ENCODE data around the gene ARID5B.

ARID5B gene

GRCh38 chr10:62058476-62058875 is 157.0 kb downstream of the ARID5B start:
- no peaks in the 10 kb centered on the region for H3K27me3 ChIP-seq
- peak overlapping the region; percentile 88 to 96 for H3K27ac ChIP-seq
- TF ChIP-seq CTCF (IDR thresholded peaks at IDR 0.05), result no peak
- peak overlapping the region in 1 of 2 donors; percentile 38 for H3K4me3 ChIP-seq
- no peak for DNase-seq
- no peaks in the 10 kb centered on the region for H3K9me3 ChIP-seq
- intact Hi-C loops (cut with DNase I; ENCODE audit: low total_unique reads), result no loop called here
- peaks cover 29 to 66% (median 47%) of the 10 kb centered on the region in 3 donors for H3K36me3 ChIP-seq
- peaks cover 0 to 100% (median 66%) of the 10 kb centered on the region in 4 donors for H3K4me1 ChIP-seq

GRCh38 chr10:62058896-62059216 is 157.4 kb downstream of the ARID5B start:
- Histone ChIP-seq H3K36me3 (peaks cover 29 to 66% (median 46%) of the 10 kb centered on the region in 3 donors), H3K4me1 (peaks cover 0 to 100% (median 66%) of the 10 kb centered on the region in 4 donors), H3K27me3 (no peaks in the 10 kb centered on the region), H3K27ac (peak overlapping the region; percentile 88 to 96), H3K4me3 (peak overlapping the region in 1 of 2 donors; percentile 38), H3K9me3 (no peaks in the 10 kb centered on the region)
- no peak for DNase-seq
- no peak for TF ChIP-seq CTCF (IDR thresholded peaks at IDR 0.05)
- intact Hi-C loops (cut with DNase I; ENCODE audit: low total_unique reads), result no loop called here

DNA sequence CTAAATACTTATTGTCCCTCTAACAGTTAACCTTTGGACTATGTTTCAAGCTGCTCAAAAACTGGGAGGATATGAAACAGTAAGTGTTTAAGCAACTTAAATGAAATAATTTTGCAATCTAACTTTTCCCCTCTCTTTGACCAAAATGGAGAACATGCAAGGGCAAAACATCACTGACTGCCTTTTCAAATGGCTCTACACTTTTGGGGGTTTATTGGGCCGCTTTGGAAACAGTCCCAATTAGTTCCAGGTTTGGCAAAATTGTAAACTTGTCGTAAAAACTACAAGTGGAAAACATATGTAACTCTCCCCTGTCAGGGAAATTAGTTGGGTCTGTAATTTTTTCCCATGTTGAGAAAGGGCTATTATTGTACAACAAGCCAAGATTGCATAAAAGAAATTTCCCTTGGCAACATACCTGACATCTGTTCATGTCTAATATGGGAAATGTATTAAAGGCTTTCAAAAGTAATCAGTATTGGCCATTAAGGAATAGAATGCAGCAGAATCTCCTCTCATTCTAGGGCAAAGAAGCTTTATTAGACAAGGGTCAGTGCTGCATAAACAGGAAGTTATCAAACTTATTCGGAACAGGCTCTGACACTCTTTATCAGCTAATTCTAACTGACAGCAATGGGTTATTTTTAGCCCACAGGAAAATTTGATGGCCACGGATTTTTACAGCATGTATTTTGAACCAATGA is 157.9 kb downstream of the ARID5B start:
- peaks cover 29 to 63% (median 46%) of the 10 kb centered on the region in 3 donors for H3K36me3 ChIP-seq
- no peaks in the 10 kb centered on the region for H3K9me3 ChIP-seq
- H3K4me3 ChIP-seq, result peak overlapping the region in 1 of 2 donors; percentile 38
- H3K27ac ChIP-seq, result peak overlapping the region; percentile 88 to 96
- no peak for TF ChIP-seq CTCF (IDR thresholded peaks at IDR 0.05)
- H3K27me3 ChIP-seq, result no peaks in the 10 kb centered on the region
- intact Hi-C loops (cut with DNase I; ENCODE audit: low total_unique reads), result no loop called here
- peaks cover 0 to 100% (median 66%) of the 10 kb centered on the region in 4 donors for H3K4me1 ChIP-seq
- DNase-seq, result no peak

DNA sequence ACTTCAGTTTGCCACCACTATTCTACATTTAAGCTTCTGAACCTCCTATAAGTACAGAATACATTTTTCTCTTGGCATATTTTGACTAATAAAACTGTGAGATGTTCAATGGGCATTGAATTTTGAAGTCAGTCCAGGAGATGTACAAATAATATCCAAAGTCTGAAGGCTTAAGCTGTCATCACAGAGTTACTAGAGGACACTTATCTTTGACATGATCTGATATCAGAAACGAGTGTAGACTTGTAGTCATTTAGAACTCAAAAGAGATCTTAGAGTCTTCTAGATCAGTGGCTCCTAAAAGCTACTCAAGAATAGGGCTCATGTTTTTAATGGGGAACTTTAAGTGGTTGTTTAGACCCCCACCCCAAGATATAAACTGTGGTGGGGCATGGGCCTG is 160.5 kb downstream of the ARID5B start:
- intact Hi-C loops (cut with DNase I; ENCODE audit: low total_unique reads), result no loop called here
- H3K27me3 ChIP-seq, result no peaks in the 10 kb centered on the region

GRCh38 chr10:62062752-62063512 is 161.4 kb downstream of the ARID5B start:
- no peak for DNase-seq
- H3K4me1 ChIP-seq, result peaks cover 0 to 94% (median 56%) of the 10 kb centered on the region in 4 donors
- no peaks in the 10 kb centered on the region for H3K27me3 ChIP-seq
- peaks cover 36 to 77% (median 70%) of the 10 kb centered on the region in 3 donors for H3K36me3 ChIP-seq
- no peak for TF ChIP-seq CTCF (IDR thresholded peaks at IDR 0.05)
- peak overlapping the region; percentile 74 to 88 for H3K27ac ChIP-seq
- H3K9me3 ChIP-seq, result no peaks in the 10 kb centered on the region
- intact Hi-C loops (cut with DNase I; ENCODE audit: low total_unique reads), result no loop called here
- no peak overlapping the region for H3K4me3 ChIP-seq

More for the DNA sequence above, 160.5 kb downstream of the ARID5B start:
- Histone ChIP-seq H3K4me3 (no peak overlapping the region), H3K9me3 (no peaks in the 10 kb centered on the region), H3K4me1 (peaks cover 0 to 94% (median 53%) of the 10 kb centered on the region in 4 donors), H3K36me3 (peaks cover 34 to 68% (median 63%) of the 10 kb centered on the region in 3 donors), H3K27ac (peak overlapping the region; percentile 17 to 88)
- TF ChIP-seq CTCF (IDR thresholded peaks at IDR 0.05), result no peak
- no peak for DNase-seq

All from tibial artery (tissue), 4 donors.